ENCODE results near the gene RNF181.

The RNF181 gene

DNA sequence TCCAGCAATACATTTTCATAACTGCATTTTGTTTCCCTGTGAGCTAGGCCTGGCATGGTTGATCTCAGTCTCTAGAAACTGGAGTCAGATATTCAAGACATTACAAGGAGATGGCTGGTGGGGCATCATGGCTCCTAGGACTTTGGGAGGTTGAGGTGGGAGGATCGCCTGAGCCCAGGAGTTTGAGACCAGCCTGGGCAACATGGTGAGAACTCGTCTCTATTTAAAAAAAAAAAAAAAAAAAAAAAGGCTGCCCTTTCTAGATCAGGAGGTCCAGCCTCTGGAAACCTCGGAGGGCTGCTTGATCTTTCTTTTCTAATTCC lies 18.5 kb upstream of the RNF181 start:
- TF ChIP-seq POLR2AphosphoS5 (IDR thresholded peaks at IDR 0.05; ENCODE audit: low read depth, low read length) (no peak), FOXP2 (optimal IDR thresholded peaks at IDR 0.05; ENCODE audit: borderline replicate concordance, extremely low read depth, extremely low read length, insufficient read depth) (no peak), TAF1 (IDR thresholded peaks at IDR 0.05; ENCODE audit: borderline replicate concordance, insufficient read depth, low read length) (no peak), SIN3A (IDR thresholded peaks at IDR 0.05; ENCODE audit: borderline replicate concordance, insufficient read depth, low read length) (no peak)
- TF ChIP-seq, protein P1, sequence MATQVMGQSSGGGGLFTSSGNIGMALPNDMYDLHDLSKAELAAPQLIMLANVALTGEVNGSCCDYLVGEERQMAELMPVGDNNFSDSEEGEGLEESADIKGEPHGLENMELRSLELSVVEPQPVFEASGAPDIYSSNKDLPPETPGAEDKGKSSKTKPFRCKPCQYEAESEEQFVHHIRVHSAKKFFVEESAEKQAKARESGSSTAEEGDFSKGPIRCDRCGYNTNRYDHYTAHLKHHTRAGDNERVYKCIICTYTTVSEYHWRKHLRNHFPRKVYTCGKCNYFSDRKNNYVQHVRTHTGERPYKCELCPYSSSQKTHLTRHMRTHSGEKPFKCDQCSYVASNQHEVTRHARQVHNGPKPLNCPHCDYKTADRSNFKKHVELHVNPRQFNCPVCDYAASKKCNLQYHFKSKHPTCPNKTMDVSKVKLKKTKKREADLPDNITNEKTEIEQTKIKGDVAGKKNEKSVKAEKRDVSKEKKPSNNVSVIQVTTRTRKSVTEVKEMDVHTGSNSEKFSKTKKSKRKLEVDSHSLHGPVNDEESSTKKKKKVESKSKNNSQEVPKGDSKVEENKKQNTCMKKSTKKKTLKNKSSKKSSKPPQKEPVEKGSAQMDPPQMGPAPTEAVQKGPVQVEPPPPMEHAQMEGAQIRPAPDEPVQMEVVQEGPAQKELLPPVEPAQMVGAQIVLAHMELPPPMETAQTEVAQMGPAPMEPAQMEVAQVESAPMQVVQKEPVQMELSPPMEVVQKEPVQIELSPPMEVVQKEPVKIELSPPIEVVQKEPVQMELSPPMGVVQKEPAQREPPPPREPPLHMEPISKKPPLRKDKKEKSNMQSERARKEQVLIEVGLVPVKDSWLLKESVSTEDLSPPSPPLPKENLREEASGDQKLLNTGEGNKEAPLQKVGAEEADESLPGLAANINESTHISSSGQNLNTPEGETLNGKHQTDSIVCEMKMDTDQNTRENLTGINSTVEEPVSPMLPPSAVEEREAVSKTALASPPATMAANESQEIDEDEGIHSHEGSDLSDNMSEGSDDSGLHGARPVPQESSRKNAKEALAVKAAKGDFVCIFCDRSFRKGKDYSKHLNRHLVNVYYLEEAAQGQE (IDR thresholded peaks at IDR 0.05; ENCODE audit: insufficient read depth in 1 of 2, low read depth in 2 of 2, low read length in 2 of 2): no peak

DNA sequence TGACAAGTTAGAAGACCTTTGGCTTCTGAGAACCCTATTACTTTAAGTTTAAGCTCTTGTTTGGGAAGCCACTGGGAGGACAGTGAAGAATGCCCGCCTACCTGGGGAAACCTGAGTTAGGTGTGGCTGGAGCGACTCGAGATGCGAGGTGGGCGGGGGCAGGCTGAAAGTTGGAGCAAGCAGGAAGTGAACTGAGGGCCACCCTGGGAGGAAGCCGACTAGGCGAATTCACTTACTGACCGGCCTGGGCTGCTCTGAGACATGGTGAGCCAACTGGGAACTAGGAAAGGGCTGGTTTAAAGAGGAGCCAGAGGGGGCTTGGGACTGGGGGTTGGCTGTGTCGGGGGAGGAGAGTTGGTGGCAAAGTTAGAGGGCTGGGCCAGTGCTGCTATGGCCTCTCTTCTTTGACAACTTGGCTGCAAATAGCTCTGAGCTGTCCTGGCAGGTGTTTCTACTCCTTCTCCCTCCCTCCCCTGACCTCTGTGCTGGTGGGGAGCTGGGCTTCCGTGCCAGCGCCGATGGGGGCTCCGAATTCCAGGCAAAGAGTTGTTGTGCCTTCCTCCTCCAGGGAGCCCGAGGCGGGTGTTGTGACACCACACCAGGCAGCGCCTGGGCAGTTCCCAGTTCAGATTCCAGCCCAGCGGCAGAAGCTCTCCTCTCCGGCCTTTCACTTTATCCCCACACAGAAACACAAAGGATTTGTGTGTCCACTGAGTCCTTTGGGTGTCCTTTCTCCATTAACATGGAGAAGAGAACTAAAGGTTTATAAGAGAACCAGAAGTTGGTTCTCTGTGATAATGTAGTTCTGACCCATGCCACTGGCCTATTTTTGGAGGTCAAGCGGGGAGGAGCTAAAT lies 17.9 kb upstream of the RNF181 start, which contains the start of gene VAMP8:
TSS of gene VAMP8 (plus strand) at position 201 of the 857 bp plus-strand sequence. CDS start at position 262, 61 bp downstream.
- TF ChIP-seq POLR2AphosphoS5 (IDR thresholded peaks at IDR 0.05; ENCODE audit: low read depth, low read length) (no peak), SIN3A (IDR thresholded peaks at IDR 0.05; ENCODE audit: borderline replicate concordance, insufficient read depth, low read length) (no peak), TAF1 (IDR thresholded peaks at IDR 0.05; ENCODE audit: borderline replicate concordance, insufficient read depth, low read length) (no peak), FOXP2 (optimal IDR thresholded peaks at IDR 0.05; ENCODE audit: borderline replicate concordance, extremely low read depth, extremely low read length, insufficient read depth) (no peak)
- TF ChIP-seq, protein P1 (IDR thresholded peaks at IDR 0.05; ENCODE audit: insufficient read depth in 1 of 2, low read depth in 2 of 2, low read length in 2 of 2): no peak

DNA sequence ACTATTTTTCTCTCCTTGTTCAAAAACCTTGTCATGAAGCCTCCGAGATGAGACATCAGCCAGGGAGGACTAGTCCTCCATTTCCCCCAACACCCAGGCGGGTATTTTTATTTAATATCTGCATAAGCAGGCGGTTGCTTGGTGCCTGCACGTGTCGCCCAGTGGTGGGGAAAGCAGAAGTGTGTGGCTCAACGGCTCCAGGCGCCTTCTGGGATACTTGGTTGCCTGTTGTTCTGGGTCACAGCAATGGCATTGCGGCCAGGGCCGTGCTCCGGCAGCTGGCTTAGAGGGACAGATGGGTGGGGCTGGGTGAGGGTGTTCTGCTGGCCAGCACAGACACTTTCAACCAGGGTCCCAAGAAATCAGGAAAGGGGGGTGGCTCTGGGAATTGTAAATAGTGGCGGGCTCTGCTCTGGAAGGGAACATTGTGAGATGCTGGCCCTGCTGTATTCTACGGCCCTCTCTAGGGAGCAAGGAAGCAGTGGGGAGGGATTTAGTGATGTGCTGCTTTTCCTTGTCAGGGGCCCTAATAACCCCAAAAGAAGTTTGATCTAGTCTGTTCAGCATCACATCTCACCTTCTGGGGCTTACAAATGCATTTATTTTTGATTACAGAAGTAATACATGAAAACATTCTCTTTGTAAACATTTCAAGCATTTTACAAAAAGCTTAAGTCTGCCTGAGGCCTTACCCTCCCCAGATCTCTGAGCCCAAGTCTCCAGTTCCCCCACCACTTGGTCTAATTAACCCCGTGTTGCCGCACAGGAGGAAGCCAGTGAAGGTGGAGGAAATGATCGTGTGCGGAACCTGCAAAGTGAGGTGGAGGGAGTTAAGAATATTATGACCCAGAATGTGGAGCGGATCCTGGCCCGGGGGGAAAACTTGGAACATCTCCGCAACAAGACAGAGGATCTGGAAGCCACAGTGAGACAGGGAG lies 17.0 kb upstream of the RNF181 start:
- TF ChIP-seq POLR2AphosphoS5 (IDR thresholded peaks at IDR 0.05; ENCODE audit: low read depth, low read length) (no peak), FOXP2 (optimal IDR thresholded peaks at IDR 0.05; ENCODE audit: borderline replicate concordance, extremely low read depth, extremely low read length, insufficient read depth) (no peak), SIN3A (IDR thresholded peaks at IDR 0.05; ENCODE audit: borderline replicate concordance, insufficient read depth, low read length) (no peak), TAF1 (IDR thresholded peaks at IDR 0.05; ENCODE audit: borderline replicate concordance, insufficient read depth, low read length) (no peak)
- TF ChIP-seq, protein P1 (IDR thresholded peaks at IDR 0.05; ENCODE audit: insufficient read depth in 1 of 2, low read depth in 2 of 2, low read length in 2 of 2): no peak

DNA sequence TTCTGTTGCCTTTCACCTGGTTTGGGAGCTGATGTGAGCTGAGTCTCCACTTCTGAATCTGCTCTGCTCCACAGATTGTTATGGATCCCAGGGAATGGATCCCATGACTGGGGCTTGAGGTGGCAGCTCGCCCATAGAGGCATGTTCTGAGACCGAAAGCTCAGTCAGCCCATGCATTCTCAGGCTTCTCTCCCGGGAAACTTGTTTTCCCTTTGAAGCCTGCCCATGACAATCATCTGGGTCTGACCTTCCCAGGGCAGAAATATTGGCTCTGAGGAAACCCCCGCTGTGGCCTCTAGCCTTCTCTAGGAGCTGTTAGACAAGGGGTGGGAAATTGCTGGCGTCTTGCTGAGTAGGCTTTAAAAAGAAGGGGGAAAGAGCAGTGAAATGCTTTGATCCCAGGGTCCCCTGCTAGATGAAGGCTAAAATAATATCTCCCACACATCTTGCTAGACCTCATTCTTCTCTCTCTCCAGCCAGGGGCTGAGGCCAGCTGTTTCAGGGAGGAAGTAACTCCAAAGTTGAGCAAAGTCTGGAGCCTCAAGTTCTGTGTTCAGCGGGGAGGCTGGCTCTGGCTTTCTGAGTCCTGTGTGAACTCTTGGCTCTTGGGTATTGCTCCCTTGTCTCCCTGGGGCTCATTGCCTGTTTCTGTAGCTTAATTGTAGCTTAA lies 16.1 kb upstream of the RNF181 start:
- TF ChIP-seq, protein P1 (IDR thresholded peaks at IDR 0.05; ENCODE audit: insufficient read depth in 1 of 2, low read depth in 2 of 2, low read length in 2 of 2): no peak
- TF ChIP-seq SIN3A (IDR thresholded peaks at IDR 0.05; ENCODE audit: borderline replicate concordance, insufficient read depth, low read length) (no peak), TAF1 (IDR thresholded peaks at IDR 0.05; ENCODE audit: borderline replicate concordance, insufficient read depth, low read length) (no peak), FOXP2 (optimal IDR thresholded peaks at IDR 0.05; ENCODE audit: borderline replicate concordance, extremely low read depth, extremely low read length, insufficient read depth) (no peak), POLR2AphosphoS5 (IDR thresholded peaks at IDR 0.05; ENCODE audit: low read depth, low read length) (no peak)

All from PFSK-1 (cell line).